Measurements from ENCODE around the gene SPRYD4. TPM values are rescaled to one million over a fixed set of nuclear protein-coding genes. Genes with fewer than 3 reads are reported as not detected.
"Not testable (repeated sequence)": the region's sequence is repeated elsewhere in the genome, so short reads cannot be mapped to it uniquely, and the experiment has no call there.

SPRYD4 gene
- total RNA-seq, 1 donor from 2014 or later, result 2.0 TPM

GRCh38 chr12:56494481-56494880, 26.1 kb downstream of the SPRYD4 start:
- H3K36me3 Mint-ChIP-seq (ENCODE audit: low read depth, unreplicated experiment); H4K20me1 ChIP-seq (ENCODE audit: insufficient read depth, low read length); H3K79me2 ChIP-seq (ENCODE audit: insufficient read depth, low read length); H2AFZ ChIP-seq (ENCODE audit: low read depth, low read length); H3K4me2 ChIP-seq (ENCODE audit: low read length); H3K9me3 ChIP-seq (ENCODE audit: insufficient read depth, low read depth, low read length); H3K27ac Mint-ChIP-seq (ENCODE audit: unreplicated experiment); H3K9me3 Mint-ChIP-seq (ENCODE audit: unreplicated experiment); H3K27ac ChIP-seq (ENCODE audit: low read depth, low read length); H3K9ac ChIP-seq (ENCODE audit: low read length); H3K36me3 ChIP-seq (ENCODE audit: insufficient read depth, low read length); H3K4me1 ChIP-seq (ENCODE audit: insufficient read depth, low read length); DNase-seq (ENCODE audit: low read depth); H3K4me3 ChIP-seq (ENCODE audit: insufficient read depth, low read depth, low read length); H3K4me1 Mint-ChIP-seq (ENCODE audit: low read depth, unreplicated experiment); H3K4me3 Mint-ChIP-seq (ENCODE audit: unreplicated experiment); FAIRE-seq: not testable (repeated sequence)
- H3K27me3 Mint-ChIP-seq (ENCODE audit: low read depth, unreplicated experiment), result peaks cover 33% of the 10 kb centered on the region
- peaks cover 18% of the 10 kb centered on the region for H3K27me3 ChIP-seq (ENCODE audit: insufficient read depth, low read length)

- H3K79me2 ChIP-seq (ENCODE audit: insufficient read depth, low read length); H3K4me1 Mint-ChIP-seq (ENCODE audit: low read depth, unreplicated experiment); H3K4me1 ChIP-seq (ENCODE audit: insufficient read depth, low read length); H2AFZ ChIP-seq (ENCODE audit: low read depth, low read length); FAIRE-seq; H3K36me3 ChIP-seq (ENCODE audit: insufficient read depth, low read length); H3K4me2 ChIP-seq (ENCODE audit: low read length); H3K27ac ChIP-seq (ENCODE audit: low read depth, low read length); H3K9ac ChIP-seq (ENCODE audit: low read length); H3K36me3 Mint-ChIP-seq (ENCODE audit: low read depth, unreplicated experiment); H3K27ac Mint-ChIP-seq (ENCODE audit: unreplicated experiment); H3K27me3 ChIP-seq (ENCODE audit: insufficient read depth, low read length); H3K9me3 Mint-ChIP-seq (ENCODE audit: unreplicated experiment); H3K4me3 ChIP-seq (ENCODE audit: insufficient read depth, low read depth, low read length); H3K4me3 Mint-ChIP-seq (ENCODE audit: unreplicated experiment); H3K9me3 ChIP-seq (ENCODE audit: insufficient read depth, low read depth, low read length); H4K20me1 ChIP-seq (ENCODE audit: insufficient read depth, low read length); DNase-seq (ENCODE audit: low read depth): not testable (repeated sequence)
- H3K27me3 Mint-ChIP-seq (ENCODE audit: low read depth, unreplicated experiment), result peaks cover 21% of the 10 kb centered on the region
- peak; percentile 13 for TF ChIP-seq CTCF (IDR thresholded peaks at IDR 0.05; ENCODE audit: insufficient read depth, low read depth, low read length)
Measured at GRCh38 chr12:56496704-56497103, 28.3 kb downstream of the SPRYD4 start.

GRCh38 chr12:56498126-56498902, 29.9 kb downstream of the SPRYD4 start:
- H3K4me2 ChIP-seq (ENCODE audit: low read length); H3K4me3 Mint-ChIP-seq (ENCODE audit: unreplicated experiment); H2AFZ ChIP-seq (ENCODE audit: low read depth, low read length); H3K9me3 Mint-ChIP-seq (ENCODE audit: unreplicated experiment); H3K79me2 ChIP-seq (ENCODE audit: insufficient read depth, low read length); H3K27me3 ChIP-seq (ENCODE audit: insufficient read depth, low read length); H4K20me1 ChIP-seq (ENCODE audit: insufficient read depth, low read length); H3K9ac ChIP-seq (ENCODE audit: low read length); H3K27ac ChIP-seq (ENCODE audit: low read depth, low read length); H3K27ac Mint-ChIP-seq (ENCODE audit: unreplicated experiment); H3K36me3 ChIP-seq (ENCODE audit: insufficient read depth, low read length); H3K4me3 ChIP-seq (ENCODE audit: insufficient read depth, low read depth, low read length); H3K36me3 Mint-ChIP-seq (ENCODE audit: low read depth, unreplicated experiment); FAIRE-seq; DNase-seq (ENCODE audit: low read depth); H3K4me1 Mint-ChIP-seq (ENCODE audit: low read depth, unreplicated experiment); H3K4me1 ChIP-seq (ENCODE audit: insufficient read depth, low read length); H3K9me3 ChIP-seq (ENCODE audit: insufficient read depth, low read depth, low read length): not testable (repeated sequence)
- H3K27me3 Mint-ChIP-seq (ENCODE audit: low read depth, unreplicated experiment), result peaks cover 19% of the 10 kb centered on the region

GRCh38 chr12:56499452-56499851, 31.1 kb downstream of the SPRYD4 start:
- H3K4me3 Mint-ChIP-seq (ENCODE audit: unreplicated experiment); H2AFZ ChIP-seq (ENCODE audit: low read depth, low read length); H3K9me3 Mint-ChIP-seq (ENCODE audit: unreplicated experiment); H3K4me1 Mint-ChIP-seq (ENCODE audit: low read depth, unreplicated experiment); H3K79me2 ChIP-seq (ENCODE audit: insufficient read depth, low read length); H3K4me1 ChIP-seq (ENCODE audit: insufficient read depth, low read length); H3K4me2 ChIP-seq (ENCODE audit: low read length); H3K36me3 ChIP-seq (ENCODE audit: insufficient read depth, low read length); FAIRE-seq; H3K4me3 ChIP-seq (ENCODE audit: insufficient read depth, low read depth, low read length); H3K27me3 ChIP-seq (ENCODE audit: insufficient read depth, low read length); H3K9ac ChIP-seq (ENCODE audit: low read length); H3K36me3 Mint-ChIP-seq (ENCODE audit: low read depth, unreplicated experiment); H3K27ac Mint-ChIP-seq (ENCODE audit: unreplicated experiment); DNase-seq (ENCODE audit: low read depth); H4K20me1 ChIP-seq (ENCODE audit: insufficient read depth, low read length); H3K9me3 ChIP-seq (ENCODE audit: insufficient read depth, low read depth, low read length); H3K27ac ChIP-seq (ENCODE audit: low read depth, low read length): not testable (repeated sequence)
- H3K27me3 Mint-ChIP-seq (ENCODE audit: low read depth, unreplicated experiment), result peaks cover 19% of the 10 kb centered on the region

GRCh38 chr12:56499879-56500278, 31.5 kb downstream of the SPRYD4 start:
- not testable (repeated sequence) for H2AFZ ChIP-seq (ENCODE audit: low read depth, low read length); H3K79me2 ChIP-seq (ENCODE audit: insufficient read depth, low read length); H3K4me3 ChIP-seq (ENCODE audit: insufficient read depth, low read depth, low read length); H3K4me2 ChIP-seq (ENCODE audit: low read length); H3K4me3 Mint-ChIP-seq (ENCODE audit: unreplicated experiment); H4K20me1 ChIP-seq (ENCODE audit: insufficient read depth, low read length); H3K9me3 ChIP-seq (ENCODE audit: insufficient read depth, low read depth, low read length); H3K36me3 Mint-ChIP-seq (ENCODE audit: low read depth, unreplicated experiment); H3K27me3 ChIP-seq (ENCODE audit: insufficient read depth, low read length); H3K9me3 Mint-ChIP-seq (ENCODE audit: unreplicated experiment); H3K4me1 Mint-ChIP-seq (ENCODE audit: low read depth, unreplicated experiment); DNase-seq (ENCODE audit: low read depth); FAIRE-seq; H3K27ac Mint-ChIP-seq (ENCODE audit: unreplicated experiment); H3K4me1 ChIP-seq (ENCODE audit: insufficient read depth, low read length); H3K27ac ChIP-seq (ENCODE audit: low read depth, low read length); H3K36me3 ChIP-seq (ENCODE audit: insufficient read depth, low read length); H3K9ac ChIP-seq (ENCODE audit: low read length)
- peaks cover 19% of the 10 kb centered on the region for H3K27me3 Mint-ChIP-seq (ENCODE audit: low read depth, unreplicated experiment)
